Neural progenitor cell (in vitro differentiated cells): ENCODE measurements around the gene UBE2QL1.

Source experiments
- CTCF ChIP-seq: fragments of 200-600 bp; sonication (generic); IDR thresholded peaks from 2 replicates; pipeline ENCODE4 v1.5.1; 2017; ENCODE audit warnings: antibody characterized with exemption, mild to moderate bottlenecking
- EZH2 ChIP-seq: fragments of 200-600 bp; sonication (generic); IDR thresholded peaks from 2 replicates; pipeline ENCODE4 v1.6.1; 2017; ENCODE audit warnings: antibody characterized with exemption, mild to moderate bottlenecking, moderate library complexity
- EZH2phosphoT487 ChIP-seq: fragments of 200-600 bp; sonication (generic); IDR thresholded peaks from 2 replicates; pipeline ENCODE4 v1.6.1; 2017; ENCODE audit warnings: antibody characterized with exemption

GRCh38 chr5:6402939-6403338 is 45.7 kb upstream of the UBE2QL1 start:
- TF ChIP-seq CTCF (no peak), EZH2 (no peak), EZH2phosphoT487 (no peak)
